Adrenal gland (tissue), 12 donors: Measurements from ENCODE around the gene ARMC9. TPM values are rescaled to one million over a fixed set of nuclear protein-coding genes. Genes with fewer than 3 reads are reported as not detected.

Experiments
- DNase-seq, 7 donors: peaks; one replicate each; pipeline ENCODE4 v3.0.0-alpha.2; 2019 to 2020
- H3K27ac ChIP-seq, 5 donors: fragments of 200-600 bp; sonication (generic) in 4 of 5; 1 replicate in 3 of 5; 2 replicates in 2 of 5; pipeline versions ENCODE4 v1.5.1 to v1.8.0; 2016 to 2020; ENCODE audit warnings: mild to moderate bottlenecking in 1 of 5
- H3K27me3 ChIP-seq: fragments of 200-600 bp; 2 replicates; pipeline ENCODE4 v1.8.0; 2021
- H3K36me3 ChIP-seq, 2 donors: fragments of 200-600 bp; replicated peaks in 1 of 2; 1 replicate in 1 of 2; 2 replicates in 1 of 2; pipeline versions ENCODE4 v1.5.1 to v1.8.0; 2018 to 2022
- H3K4me1 ChIP-seq, 2 donors: fragments of 200-600 bp; replicated peaks in 1 of 2; 1 replicate in 1 of 2; 2 replicates in 1 of 2; pipeline versions ENCODE4 v1.5.1 to v1.8.0; 2018 to 2021
- H3K4me3 ChIP-seq, 4 donors: fragments of 200-600 bp; sonication (generic) in 3 of 4; one replicate each; pipeline ENCODE4 v1.5.1; 2016 to 2018
- H3K9me3 ChIP-seq, 3 donors: fragments of 200-600 bp; sonication (generic) in 1 of 3; replicated peaks in 1 of 3; 1 replicate in 2 of 3; 2 replicates in 1 of 3; pipeline versions ENCODE4 v1.5.1 to v1.8.0; 2016 to 2021
- CTCF ChIP-seq, 6 experiments: fragments of 450-650 bp in 4 of 6; fragments of 200-600 bp in 2 of 6; sonication (generic) in 1 of 6; IDR thresholded peaks; 1 replicate in 5 of 6; 2 replicates in 1 of 6; pipeline versions ENCODE4 v1.5.1 to v1.8.0; 2016 to 2021; ENCODE audit warnings: antibody characterized with exemption in 6 of 6, mild to moderate bottlenecking in 2 of 6, moderate library complexity in 1 of 6
- POLR2A ChIP-seq, 2 donors: fragments of 450-650 bp; IDR thresholded peaks; one replicate each; pipeline ENCODE4 v1.6.1; 2017; ENCODE audit warnings: antibody characterized with exemption in 2 of 2, mild to moderate bottlenecking in 2 of 2, moderate library complexity in 1 of 2
- WGBS, 4 donors: extraction: QIAGEN DNeasy Blood & Tissue Kit in 2 of 4; methylation state at CpG; one replicate each; pipeline versions ENCODE4 v1.1.5 to v1.1.7; 2013 to 2017; 5-methylcytosine and 5-hydroxymethylcytosine counted together
- intact Hi-C, 2 donors: fragments of 100-400 bp; cut with DNase I; formaldehyde crosslinking; loops; one replicate each; pipeline versions ENCODE4 v1.14.1 to v1.15.0; 2022 to 2023
- polyA plus RNA-seq, 3 donors: library from polyadenylated mRNA; stranded (reverse); fragments of 200-250 nt in 2 of 3; fragments of 350-450 nt in 1 of 3; fragmentation: Illumina TruSeq in 1 of 3; extraction: RNeasy Lipid Tissue Mini Kit (QIAGEN cat#74804) in 1 of 3; gene quantifications; one replicate each; pipeline ENCODE4 v1.2.3, GENCODE V29; 2013 to 2014
- total RNA-seq, 9 donors: library from RNA; depleted of rRNA in 4 of 9; stranded (reverse); fragments of >200 nt in 4 of 9; fragments of 120-200 nt in 1 of 9; fragmentation: NEBNext Ultra II Directional in 1 of 9; extraction: Animal tissue kit (Norgen Biotek cat#: 25700) in 1 of 9; gene quantifications; one replicate each; pipeline versions ENCODE4 v1.1.0 to v1.2.4, GENCODE V29; 2013 to 2023
- donor health status: healthy with polysubstance abuse.
- donor health status: Bipolar disorder and iron deficiency.
- donor health status: DM: yes; HTN: yes; CAD: no.
- donor health status: DM: no; HTN: no; CAD: no.
- donor health status: DM: no; HTN: no; CAD: no.
- donor health status: DM: yes; HTN: yes; CAD: no.

Gene ARMC9
- total and polyA plus RNA-seq, 12 donors = 22.0 to 109 (median 54.2) TPM

GRCh38 chr2:231318436-231318835 lies 120.0 kb downstream of the ARMC9 start:
- no peaks in the 10 kb centered on the region for H3K36me3 ChIP-seq

GRCh38 chr2:231318954-231319353 lies 120.5 kb downstream of the ARMC9 start:
- no peak overlapping the region for H3K27ac ChIP-seq
- no peak overlapping the region for H3K4me3 ChIP-seq
- intact Hi-C loops = no loop called here
- no peaks in the 10 kb centered on the region for H3K27me3 ChIP-seq
- TF ChIP-seq CTCF (IDR thresholded peaks at IDR 0.05) = no peak
- no peak for TF ChIP-seq POLR2A (IDR thresholded peaks at IDR 0.05)
- peaks cover 9 to 10% of the 10 kb centered on the region in 2 donors for H3K4me1 ChIP-seq
- WGBS, 4 donors = 65 to 96% (median 78%) methylated on average over 1 to 2 of the region's 2 CpGs
- H3K36me3 ChIP-seq = no peaks in the 10 kb centered on the region
- peak in 2 of 7 donors; percentile 14 to 35 for DNase-seq
- H3K9me3 ChIP-seq = no peaks in the 10 kb centered on the region

More at GRCh38 chr2:231318436-231318835, 120.0 kb downstream of the ARMC9 start:
- no peak for TF ChIP-seq POLR2A (IDR thresholded peaks at IDR 0.05)
- intact Hi-C loops = no loop called here
- Histone ChIP-seq H3K4me3 (no peak overlapping the region), H3K4me1 (peaks cover 9 to 10% of the 10 kb centered on the region in 2 donors), H3K27me3 (no peaks in the 10 kb centered on the region), H3K27ac (no peak overlapping the region), H3K9me3 (no peaks in the 10 kb centered on the region)
- 67 to 80% (median 77%) methylated on average over 2 to 4 of the region's 4 CpGs for WGBS, 4 donors
- peak in 3 of 7 donors; percentile 11 to 46 (median 19) for DNase-seq

GRCh38 chr2:231319867-231320266 lies 121.4 kb downstream of the ARMC9 start:
- Histone ChIP-seq H3K4me3 (no peak overlapping the region), H3K36me3 (no peaks in the 10 kb centered on the region), H3K4me1 (peaks cover 9 to 10% of the 10 kb centered on the region in 2 donors), H3K27me3 (no peaks in the 10 kb centered on the region), H3K9me3 (no peaks in the 10 kb centered on the region), H3K27ac (no peak overlapping the region)
- intact Hi-C loops = no loop called here
- DNase-seq = no peak
- 65 to 82% (median 71%) methylated on average over 1 of the region's 1 CpG for WGBS, 4 donors
- TF ChIP-seq CTCF (IDR thresholded peaks at IDR 0.05) (no peak), POLR2A (IDR thresholded peaks at IDR 0.05) (no peak)

- H3K4me1 ChIP-seq = peaks cover 9 to 10% of the 10 kb centered on the region in 2 donors
- H3K27me3 ChIP-seq = no peaks in the 10 kb centered on the region
- peak overlapping the region in 4 of 5 donors; percentile 27 to 83 (median 58) for H3K27ac ChIP-seq
- WGBS, 4 donors = 43 to 49% (median 44%) methylated on average over 7 of the region's 7 CpGs
- H3K9me3 ChIP-seq = no peaks in the 10 kb centered on the region
- TF ChIP-seq POLR2A (IDR thresholded peaks at IDR 0.05) (no peak), CTCF (IDR thresholded peaks at IDR 0.05) (no peak)
- H3K36me3 ChIP-seq = no peaks in the 10 kb centered on the region
- intact Hi-C loops = no loop called here
- peak; percentile 45 to 83 (median 73) for DNase-seq
- no peak overlapping the region for H3K4me3 ChIP-seq
Measured at GRCh38 chr2:231321021-231321420, 122.6 kb downstream of the ARMC9 start.
